OCI-LY1 (cell line): Measurements from ENCODE around the gene SPATA2L.
A peak's percentile ranks its signal among the peaks of the same experiment; 100 is the strongest.

ENCODE experiments used
- H2AFZ ChIP-seq: fragments of 200-600 bp; sonication (generic), shearing (Covaris generic); 2 replicates; pipeline ENCODE4 v1.6.0; 2014; ENCODE audit warnings: antibody characterized with exemption, mild to moderate bottlenecking, low read length
- H3F3A ChIP-seq: fragments of 200-600 bp; sonication (generic), shearing (Covaris generic); 2 replicates; pipeline ENCODE4 v1.6.0; 2014; ENCODE audit warnings: mild to moderate bottlenecking, antibody characterized with exemption, low read length, moderate library complexity; ENCODE audit not compliant: insufficient read depth
- H3K27ac ChIP-seq: fragments of 200-600 bp; sonication (generic); 2 replicates; pipeline ENCODE4 v1.5.1; 2014; ENCODE audit warnings: low read length, mixed run types, mild to moderate bottlenecking, low read depth; ENCODE audit not compliant: poor library complexity, severe bottlenecking
- H3K27me3 ChIP-seq: fragments of 200-600 bp; sonication (generic); 2 replicates; pipeline ENCODE4 v1.6.0; 2014; ENCODE audit warnings: antibody characterized with exemption, mild to moderate bottlenecking, low read length, moderate library complexity; ENCODE audit not compliant: insufficient read depth
- H3K36me3 ChIP-seq: fragments of 200-600 bp; sonication (generic); 2 replicates; pipeline ENCODE4 v1.6.1; 2014; ENCODE audit warnings: mild to moderate bottlenecking, antibody characterized with exemption, low read length, moderate library complexity, mixed read lengths; ENCODE audit not compliant: insufficient read depth
- H3K4me1 ChIP-seq: fragments of 200-600 bp; sonication (generic); 2 replicates; pipeline ENCODE4 v1.5.1; 2014; ENCODE audit warnings: mild to moderate bottlenecking, low read length, moderate library complexity; ENCODE audit not compliant: insufficient read depth, severe bottlenecking
- H3K4me2 ChIP-seq: fragments of 200-600 bp; sonication (generic), shearing (Covaris generic); 2 replicates; pipeline ENCODE4 v1.6.1; 2014; ENCODE audit warnings: low read length
- H3K4me3 ChIP-seq: fragments of 200-600 bp; sonication (generic); 2 replicates; pipeline ENCODE4 v1.5.1; 2014; ENCODE audit warnings: low read length, low read depth, mild to moderate bottlenecking, mixed read lengths; ENCODE audit not compliant: poor library complexity, severe bottlenecking
- H3K79me2 ChIP-seq: fragments of 200-600 bp; shearing (Covaris generic); 2 replicates; pipeline ENCODE4 v1.6.1; 2016; ENCODE audit warnings: mixed run types, low read length, mixed read lengths; ENCODE audit not compliant: insufficient read depth
- H3K9ac ChIP-seq: fragments of 200-600 bp; sonication (generic), shearing (Covaris generic); 2 replicates; pipeline ENCODE4 v1.6.1; 2014; ENCODE audit warnings: mild to moderate bottlenecking, low read length, mixed read lengths
- H3K9me2 ChIP-seq: fragments of 200-600 bp; sonication (generic), shearing (Covaris generic); 2 replicates; pipeline ENCODE4 v1.6.1; 2014; ENCODE audit warnings: low read depth, mild to moderate bottlenecking, low read length, mixed read lengths
- H3K9me3 ChIP-seq: fragments of 200-600 bp; shearing (Covaris generic); 2 replicates; pipeline ENCODE4 v1.6.1; 2014; ENCODE audit warnings: low read length, mixed read lengths
- H4K20me1 ChIP-seq: fragments of 200-600 bp; sonication (generic), shearing (Covaris generic); 2 replicates; pipeline ENCODE4 v1.6.0; 2016; ENCODE audit warnings: mild to moderate bottlenecking, low read length; ENCODE audit not compliant: insufficient read depth
- CTCF ChIP-seq: fragments of 200-600 bp; sonication (generic), shearing (Covaris generic); IDR thresholded peaks from 2 replicates; pipeline ENCODE4 v1.5.1; 2017; ENCODE audit warnings: mild to moderate bottlenecking, antibody characterized with exemption, low read length, moderate library complexity, mixed read lengths
- EZH2 ChIP-seq: fragments of 200-600 bp; sonication (generic), shearing (Covaris generic); IDR thresholded peaks from 2 replicates; pipeline ENCODE4 v1.8.0; 2017; ENCODE audit warnings: borderline replicate concordance, mixed run types, mild to moderate bottlenecking, antibody characterized with exemption, low read length, moderate library complexity, mixed read lengths

Gene SPATA2L

GRCh38 chr16:89706518-89707260, 5.2 kb upstream of the SPATA2L start:
- H3K4me2 ChIP-seq, result peak overlapping the region; percentile 66
- peak overlapping the region; percentile 52; the same call in 1 of the 2 replicates for H3K9ac ChIP-seq
- no peaks in the 10 kb centered on the region for H3K36me3 ChIP-seq
- H2AFZ ChIP-seq, result no peak overlapping the region
- H3K4me3 ChIP-seq, result peak overlapping the region; percentile 37
- no peaks in the 10 kb centered on the region for H4K20me1 ChIP-seq
- 0 out of 2 replicates have a peak, but pooled peaks cover 5% of the 10 kb centered on the region for H3K27me3 ChIP-seq
- TF ChIP-seq CTCF (no peak), EZH2 (no peak)
- no peaks in the 10 kb centered on the region for H3K79me2 ChIP-seq
- H3K9me2 ChIP-seq, result no peaks in the 10 kb centered on the region
- peaks cover 15% of the 10 kb centered on the region for H3K4me1 ChIP-seq
- H3K27ac ChIP-seq, result no peak overlapping the region
- H3F3A ChIP-seq, result no peaks in the 10 kb centered on the region
- H3K9me3 ChIP-seq, result no peaks in the 10 kb centered on the region

GRCh38 chr16:89705006-89705405, 3.5 kb upstream of the SPATA2L start:
- Histone ChIP-seq H4K20me1 (no peaks in the 10 kb centered on the region), H3K79me2 (no peaks in the 10 kb centered on the region), H3K4me3 (no peak overlapping the region), H3K27ac (no peak overlapping the region), H3K36me3 (no peaks in the 10 kb centered on the region), H2AFZ (no peak overlapping the region), H3K9ac (no peak overlapping the region), H3K9me3 (no peaks in the 10 kb centered on the region), H3K27me3 (0 out of 2 replicates have a peak, but pooled peaks cover 5% of the 10 kb centered on the region), H3F3A (no peaks in the 10 kb centered on the region), H3K4me2 (no peak overlapping the region), H3K9me2 (no peaks in the 10 kb centered on the region), H3K4me1 (peaks cover 27% of the 10 kb centered on the region)
- TF ChIP-seq EZH2 (no peak), CTCF (no peak)

- H3K79me2 ChIP-seq, result no peaks in the 10 kb centered on the region
- TF ChIP-seq CTCF, result peak; percentile 9; the same call in 1 of the 2 replicates
- no peak for TF ChIP-seq EZH2
- no peak overlapping the region for H3K9ac ChIP-seq
- no peak overlapping the region for H3K4me3 ChIP-seq
- peaks cover under 1% of the 10 kb centered on the region; the same call in 1 of the 2 replicates for H3K36me3 ChIP-seq
- H3K4me2 ChIP-seq, result no peak overlapping the region
- H3K9me2 ChIP-seq, result no peaks in the 10 kb centered on the region
- H3F3A ChIP-seq, result no peaks in the 10 kb centered on the region
- H4K20me1 ChIP-seq, result no peaks in the 10 kb centered on the region
- peaks cover 30% of the 10 kb centered on the region for H3K4me1 ChIP-seq
- no peak overlapping the region for H3K27ac ChIP-seq
- no peaks in the 10 kb centered on the region for H3K9me3 ChIP-seq
- no peak overlapping the region for H2AFZ ChIP-seq
- H3K27me3 ChIP-seq, result 0 out of 2 replicates have a peak, but pooled peaks cover 1% of the 10 kb centered on the region
Observed at GRCh38 chr16:89704281-89704680, 2.8 kb upstream of the SPATA2L start.
